ENCODE results near the gene NPR1. TPM values are rescaled to one million over a fixed set of nuclear protein-coding genes. Genes with fewer than 3 reads are reported as not detected.
A peak's percentile ranks its signal among the peaks of the same experiment; 100 is the strongest.
"Not testable (repeated sequence)": the region's sequence is repeated elsewhere in the genome, so short reads cannot be mapped to it uniquely, and the experiment has no call there.

Gene NPR1
- total RNA-seq, 1 donor, result not detected

GRCh38 chr1:153716211-153716610 lies 37.7 kb downstream of the NPR1 start:
- not testable (repeated sequence) for H3K9me3 ChIP-seq (ENCODE audit: low read depth, low read length); H3K27me3 ChIP-seq (ENCODE audit: insufficient read depth, low read length); H3K4me1 ChIP-seq (ENCODE audit: insufficient read depth, low read length); H3K4me3 ChIP-seq (ENCODE audit: low read length)

GRCh38 chr1:153717330-153717729 lies 38.8 kb downstream of the NPR1 start:
- H3K4me1 ChIP-seq (ENCODE audit: insufficient read depth, low read length), result no peaks in the 10 kb centered on the region

GRCh38 chr1:153723687-153724086 lies 45.2 kb downstream of the NPR1 start:
- no peak overlapping the region for H3K4me3 ChIP-seq (ENCODE audit: low read length)
- no peaks in the 10 kb centered on the region for H3K27me3 ChIP-seq (ENCODE audit: insufficient read depth, low read length)
- H3K9me3 ChIP-seq (ENCODE audit: low read depth, low read length), result no peaks in the 10 kb centered on the region

More at GRCh38 chr1:153717330-153717729, 38.8 kb downstream of the NPR1 start:
- H3K9me3 ChIP-seq (ENCODE audit: low read depth, low read length), result no peaks in the 10 kb centered on the region
- no peaks in the 10 kb centered on the region for H3K27me3 ChIP-seq (ENCODE audit: insufficient read depth, low read length)
- no peak overlapping the region for H3K4me3 ChIP-seq (ENCODE audit: low read length)

GRCh38 chr1:153724634-153725033 lies 46.1 kb downstream of the NPR1 start:
- H3K4me3 ChIP-seq (ENCODE audit: low read length); H3K27me3 ChIP-seq (ENCODE audit: insufficient read depth, low read length); H3K9me3 ChIP-seq (ENCODE audit: low read depth, low read length): not testable (repeated sequence)
- peaks cover 18% of the 10 kb centered on the region for H3K4me1 ChIP-seq (ENCODE audit: insufficient read depth, low read length)

More at GRCh38 chr1:153723687-153724086, 45.2 kb downstream of the NPR1 start:
- peaks cover 8% of the 10 kb centered on the region for H3K4me1 ChIP-seq (ENCODE audit: insufficient read depth, low read length)

GRCh38 chr1:153727463-153728304 lies 49.2 kb downstream of the NPR1 start, which contains the start of gene INTS3:
Gene INTS3 (plus strand): TSS chr1:153728050. CDS start chr1:153728635, 585 bp downstream.
- Histone ChIP-seq H3K4me1 (ENCODE audit: insufficient read depth, low read length) (peaks cover 22% of the 10 kb centered on the region), H3K27me3 (ENCODE audit: insufficient read depth, low read length) (no peaks in the 10 kb centered on the region), H3K9me3 (ENCODE audit: low read depth, low read length) (no peaks in the 10 kb centered on the region), H3K4me3 (ENCODE audit: low read length) (peak within 1 kb of the TSS; percentile 97)

- no peaks in the 10 kb centered on the region for H3K9me3 ChIP-seq (ENCODE audit: low read depth, low read length)
- H3K4me1 ChIP-seq (ENCODE audit: insufficient read depth, low read length), result peaks cover 24% of the 10 kb centered on the region
- peak overlapping the region; percentile 97 for H3K4me3 ChIP-seq (ENCODE audit: low read length)
- H3K27me3 ChIP-seq (ENCODE audit: insufficient read depth, low read length), result no peaks in the 10 kb centered on the region
Observed at GRCh38 chr1:153728305-153729066, 50.0 kb downstream of the NPR1 start.

GRCh38 chr1:153730468-153730988 lies 52.0 kb downstream of the NPR1 start:
- H3K27me3 ChIP-seq (ENCODE audit: insufficient read depth, low read length), result no peaks in the 10 kb centered on the region
- no peak overlapping the region for H3K4me3 ChIP-seq (ENCODE audit: low read length)
- H3K9me3 ChIP-seq (ENCODE audit: low read depth, low read length), result no peaks in the 10 kb centered on the region
- H3K4me1 ChIP-seq (ENCODE audit: insufficient read depth, low read length), result peaks cover 43% of the 10 kb centered on the region

GRCh38 chr1:153733970-153734369 lies 55.5 kb downstream of the NPR1 start:
- peaks cover 38% of the 10 kb centered on the region for H3K4me1 ChIP-seq (ENCODE audit: insufficient read depth, low read length)
- H3K27me3 ChIP-seq (ENCODE audit: insufficient read depth, low read length), result no peaks in the 10 kb centered on the region
- no peak overlapping the region for H3K4me3 ChIP-seq (ENCODE audit: low read length)
- no peaks in the 10 kb centered on the region for H3K9me3 ChIP-seq (ENCODE audit: low read depth, low read length)

- Histone ChIP-seq H3K4me1 (ENCODE audit: insufficient read depth, low read length) (peaks cover 32% of the 10 kb centered on the region), H3K9me3 (ENCODE audit: low read depth, low read length) (no peaks in the 10 kb centered on the region), H3K27me3 (ENCODE audit: insufficient read depth, low read length) (no peaks in the 10 kb centered on the region), H3K4me3 (ENCODE audit: low read length) (no peak overlapping the region)
Observed at GRCh38 chr1:153734396-153735089, 56.1 kb downstream of the NPR1 start.

- Histone ChIP-seq H3K4me3 (ENCODE audit: low read length) (no peak overlapping the region), H3K9me3 (ENCODE audit: low read depth, low read length) (no peaks in the 10 kb centered on the region), H3K27me3 (ENCODE audit: insufficient read depth, low read length) (no peaks in the 10 kb centered on the region), H3K4me1 (ENCODE audit: insufficient read depth, low read length) (peaks cover 27% of the 10 kb centered on the region)
Observed at GRCh38 chr1:153735090-153735420, 56.6 kb downstream of the NPR1 start.

- Histone ChIP-seq H3K27me3 (ENCODE audit: insufficient read depth, low read length) (no peaks in the 10 kb centered on the region), H3K9me3 (ENCODE audit: low read depth, low read length) (no peaks in the 10 kb centered on the region), H3K4me3 (ENCODE audit: low read length) (no peak overlapping the region), H3K4me1 (ENCODE audit: insufficient read depth, low read length) (peaks cover 16% of the 10 kb centered on the region)
Observed at GRCh38 chr1:153741986-153742385, 63.5 kb downstream of the NPR1 start.

GRCh38 chr1:153742411-153743142 lies 64.1 kb downstream of the NPR1 start:
- Histone ChIP-seq H3K9me3 (ENCODE audit: low read depth, low read length) (no peaks in the 10 kb centered on the region), H3K4me1 (ENCODE audit: insufficient read depth, low read length) (peaks cover 16% of the 10 kb centered on the region), H3K4me3 (ENCODE audit: low read length) (no peak overlapping the region), H3K27me3 (ENCODE audit: insufficient read depth, low read length) (no peaks in the 10 kb centered on the region)
